ENCODE data around the gene CD27. TPM values are rescaled to one million over a fixed set of nuclear protein-coding genes. Genes with fewer than 3 reads are reported as not detected.

Gene CD27
- total and polyA plus RNA-seq, 2 donors (not counting 1 experiment from before 2014, with no cell fraction given) = 102 to 116 TPM

DNA sequence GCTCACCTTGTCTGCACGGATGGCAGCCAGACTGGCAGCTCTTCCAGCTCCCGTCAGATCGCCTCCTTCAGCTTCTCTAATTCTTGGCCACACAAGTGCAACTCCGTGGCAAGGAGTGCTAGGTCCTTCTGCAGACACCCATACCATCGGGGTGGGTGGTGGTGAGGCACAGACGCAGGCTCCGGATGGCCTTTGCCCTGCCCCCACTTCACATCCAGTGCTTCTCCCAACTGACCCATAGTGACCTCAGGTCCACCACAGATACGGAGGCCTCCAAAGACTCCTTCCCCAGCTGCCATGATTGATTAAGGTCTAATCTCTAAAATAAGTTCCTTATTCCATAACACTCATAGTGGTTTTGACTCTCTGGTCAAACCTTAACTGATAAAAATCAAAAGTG, 19.9 kb upstream of the CD27 start:
- WGBS (ENCODE audit: insufficient coverage) = 94% methylated on average over 3 of the region's 8 CpGs
- no peaks in the 10 kb centered on the region for H3K9me3 ChIP-seq (ENCODE audit: control extremely low read depth in 1 of 3, control insufficient read depth in 2 of 3, insufficient read depth in 1 of 3, low read length in 2 of 3)
- intact Hi-C loops (cut with micrococcal nuclease) = no loop called here
- ATAC-seq (ENCODE audit: low read depth) = no peak
- H2AFZ ChIP-seq (ENCODE audit: insufficient read depth, low read depth, low read length, poor library complexity, severe bottlenecking) = no peak overlapping the region
- DNase-seq = no peak
- H3K4me3 Mint-ChIP-seq = no peak overlapping the region
- no peaks in the 10 kb centered on the region for H3K79me2 ChIP-seq (ENCODE audit: control insufficient read depth, insufficient read depth, low read length)
- no peaks in the 10 kb centered on the region for H3K36me3 ChIP-seq (replicated peaks in 1 of 2; ENCODE audit: control extremely low read depth in 1 of 2, control insufficient read depth in 1 of 2, extremely low read depth in 1 of 2, insufficient read depth in 2 of 2, low read length in 1 of 2)
- H3K4me1 Mint-ChIP-seq = peaks cover 45% of the 10 kb centered on the region
- H3K27me3 Mint-ChIP-seq = peaks cover 6% of the 10 kb centered on the region
- H3K4me1 ChIP-seq (ENCODE audit: control insufficient read depth in 2 of 2, insufficient read depth in 2 of 2, low read length in 2 of 2) = peaks cover 35 to 44% of the 10 kb centered on the region in 2 donors
- no peaks in the 10 kb centered on the region for H4K20me1 ChIP-seq (ENCODE audit: control insufficient read depth, insufficient read depth, low read length, poor library complexity, severe bottlenecking)
- no peaks in the 10 kb centered on the region for H3K9me3 Mint-ChIP-seq (ENCODE audit: insufficient read depth)
- H3K27ac Mint-ChIP-seq = peak overlapping the region; percentile 83
- ChIA-PET CTCF (interaction anchor here (1.2 to 8.3 kb wide), 12 partner anchors 14 to 129 kb away, joined by 3 to 383 read pairs (median 16); partner anchors contain the start of genes CD27, GAPDH, TAPBPL and VAMP1), POLR2A (interaction anchor here (1.2 to 5.6 kb wide), 7 partner anchors 27 to 112 kb away, joined by 3 to 72 read pairs (median 24); partner anchors contain the start of genes GAPDH, MRPL51, TAPBPL and VAMP1)
- no peak overlapping the region for H3K4me2 ChIP-seq (replicated peaks; ENCODE audit: low read depth, low read length, poor library complexity, severe bottlenecking)
- peak overlapping the region; percentile 10 to 50 for H3K27ac ChIP-seq (ENCODE audit: low read length in 2 of 2)
- H3K27me3 ChIP-seq (replicated peaks in 1 of 4; ENCODE audit: control extremely low read depth in 1 of 4, control insufficient read depth in 3 of 4, insufficient read depth in 4 of 4, low read length in 3 of 4) = no peaks in the 10 kb centered on the region
- TF ChIP-seq, protein P1, sequence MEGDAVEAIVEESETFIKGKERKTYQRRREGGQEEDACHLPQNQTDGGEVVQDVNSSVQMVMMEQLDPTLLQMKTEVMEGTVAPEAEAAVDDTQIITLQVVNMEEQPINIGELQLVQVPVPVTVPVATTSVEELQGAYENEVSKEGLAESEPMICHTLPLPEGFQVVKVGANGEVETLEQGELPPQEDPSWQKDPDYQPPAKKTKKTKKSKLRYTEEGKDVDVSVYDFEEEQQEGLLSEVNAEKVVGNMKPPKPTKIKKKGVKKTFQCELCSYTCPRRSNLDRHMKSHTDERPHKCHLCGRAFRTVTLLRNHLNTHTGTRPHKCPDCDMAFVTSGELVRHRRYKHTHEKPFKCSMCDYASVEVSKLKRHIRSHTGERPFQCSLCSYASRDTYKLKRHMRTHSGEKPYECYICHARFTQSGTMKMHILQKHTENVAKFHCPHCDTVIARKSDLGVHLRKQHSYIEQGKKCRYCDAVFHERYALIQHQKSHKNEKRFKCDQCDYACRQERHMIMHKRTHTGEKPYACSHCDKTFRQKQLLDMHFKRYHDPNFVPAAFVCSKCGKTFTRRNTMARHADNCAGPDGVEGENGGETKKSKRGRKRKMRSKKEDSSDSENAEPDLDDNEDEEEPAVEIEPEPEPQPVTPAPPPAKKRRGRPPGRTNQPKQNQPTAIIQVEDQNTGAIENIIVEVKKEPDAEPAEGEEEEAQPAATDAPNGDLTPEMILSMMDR (IDR thresholded peaks at IDR 0.05) = no peak
- H3K4me3 ChIP-seq (ENCODE audit: control extremely low read depth in 1 of 5, extremely low read depth in 1 of 5, insufficient read depth in 1 of 5, low read depth in 2 of 5, low read length in 4 of 5) = no peak overlapping the region
- no peak overlapping the region for H3K9ac ChIP-seq (ENCODE audit: low read length)

DNA sequence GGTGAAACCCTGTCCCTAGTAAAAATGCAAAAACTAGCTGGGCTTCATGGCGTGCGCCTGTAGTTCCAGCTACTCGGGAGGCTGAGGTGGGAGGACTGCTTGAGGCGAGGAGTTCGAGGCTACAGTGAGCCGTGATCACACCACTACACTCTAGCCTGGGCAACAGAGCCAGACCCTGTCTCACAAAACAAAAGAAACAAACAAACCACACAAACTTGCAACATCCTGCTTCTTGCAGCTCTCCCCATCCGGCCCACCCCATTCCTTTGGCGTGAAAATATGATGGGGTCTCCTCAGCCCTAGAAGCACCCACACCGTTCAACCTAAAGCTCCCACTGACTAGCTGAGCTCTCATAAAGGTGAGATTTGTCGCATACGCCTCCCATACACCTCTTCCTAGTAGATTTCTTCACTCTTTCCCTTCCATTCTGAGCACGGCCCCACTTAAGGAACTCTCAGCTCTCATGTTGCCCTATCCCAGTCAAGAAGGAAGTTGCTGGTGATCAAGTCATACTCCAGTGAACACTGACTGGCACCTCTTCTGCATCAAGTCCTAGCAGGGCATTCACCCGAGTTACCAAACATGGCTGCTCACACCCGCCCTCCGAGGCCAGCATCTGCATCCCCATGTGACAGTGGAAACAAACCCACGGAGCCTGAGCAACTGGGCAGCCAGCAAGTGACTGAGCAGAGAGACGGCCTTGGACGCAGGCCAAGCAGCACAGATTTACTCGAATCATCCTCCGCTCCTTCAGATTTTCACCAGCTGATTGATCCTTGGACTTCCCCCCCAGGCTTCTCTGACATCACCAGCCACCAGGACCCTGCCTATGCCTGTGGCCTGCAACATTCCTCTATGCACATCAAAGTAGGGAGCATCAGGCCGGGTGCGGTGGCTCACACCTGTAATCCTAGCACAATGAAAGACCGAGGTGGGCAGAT, 18.9 kb upstream of the CD27 start:
- Mint-ChIP-seq H3K9me3 (ENCODE audit: insufficient read depth) (no peaks in the 10 kb centered on the region), H3K4me1 (peaks cover 54% of the 10 kb centered on the region), H3K27ac (peak overlapping the region; percentile 94), H3K27me3 (peaks cover 4% of the 10 kb centered on the region), H3K4me3 (peak overlapping the region; percentile 80)
- no peaks in the 10 kb centered on the region for H3K9me3 ChIP-seq (ENCODE audit: control extremely low read depth in 1 of 3, control insufficient read depth in 2 of 3, insufficient read depth in 1 of 3, low read length in 2 of 3)
- peak overlapping the region; percentile 71 for H3K4me2 ChIP-seq (replicated peaks; ENCODE audit: low read depth, low read length, poor library complexity, severe bottlenecking)
- H3K4me1 ChIP-seq (ENCODE audit: control insufficient read depth in 2 of 2, insufficient read depth in 2 of 2, low read length in 2 of 2) = peaks cover 45 to 53% of the 10 kb centered on the region in 2 donors
- TF ChIP-seq EZH2 (IDR thresholded peaks at IDR 0.05; ENCODE audit: borderline replicate concordance, insufficient read depth, low read depth, low read length, poor library complexity, severe bottlenecking) = no peak
- TF ChIP-seq, protein P1 (IDR thresholded peaks at IDR 0.05) = no peak
- H3K27ac ChIP-seq (ENCODE audit: low read length in 2 of 2) = peak overlapping the region; percentile 99
- no peaks in the 10 kb centered on the region for H3K27me3 ChIP-seq (replicated peaks in 1 of 4; ENCODE audit: control extremely low read depth in 1 of 4, control insufficient read depth in 3 of 4, insufficient read depth in 4 of 4, low read length in 3 of 4)
- no peaks in the 10 kb centered on the region for H3K36me3 ChIP-seq (replicated peaks in 1 of 2; ENCODE audit: control extremely low read depth in 1 of 2, control insufficient read depth in 1 of 2, extremely low read depth in 1 of 2, insufficient read depth in 2 of 2, low read length in 1 of 2)
- WGBS (ENCODE audit: insufficient coverage) = 49% methylated on average over 16 of the region's 23 CpGs
- POLR2A ChIA-PET = interaction anchor here (0.7 to 5.6 kb wide), 9 partner anchors 19 to 111 kb away, joined by 3 to 72 read pairs (median 29); partner anchors contain the start of genes CD27, GAPDH, MRPL51 and TAPBPL
- H3K9ac ChIP-seq (ENCODE audit: low read length) = peak overlapping the region; percentile 56
- CTCF ChIA-PET = interaction anchor here (0.6 to 8.3 kb wide), 15 partner anchors 13 to 142 kb away, joined by 3 to 383 read pairs (median 5); partner anchors contain the start of genes CD27, GAPDH, MRPL51 and TAPBPL
- H2AFZ ChIP-seq (ENCODE audit: insufficient read depth, low read depth, low read length, poor library complexity, severe bottlenecking) = peak overlapping the region; percentile 16
- no peaks in the 10 kb centered on the region for H3K79me2 ChIP-seq (ENCODE audit: control insufficient read depth, insufficient read depth, low read length)
- intact Hi-C loops (cut with micrococcal nuclease) = loop anchor here (1.0 kb wide), 4 partner anchors 36 to 209 kb away; partner anchors contain the start of genes CHD4, LPAR5 and MRPL51
- H3K4me3 ChIP-seq (ENCODE audit: control extremely low read depth in 1 of 5, extremely low read depth in 1 of 5, insufficient read depth in 1 of 5, low read depth in 2 of 5, low read length in 4 of 5) = peak overlapping the region in 2 of 5 experiments; percentile 13 to 47
- no peaks in the 10 kb centered on the region for H4K20me1 ChIP-seq (ENCODE audit: control insufficient read depth, insufficient read depth, low read length, poor library complexity, severe bottlenecking)
- peak; percentile 51 for ATAC-seq (ENCODE audit: low read depth)
- DNase-seq = peak; percentile 89

Measured in B cell (primary cell).